ENCODE measurements around the gene TPH2.

The TPH2 gene

DNA sequence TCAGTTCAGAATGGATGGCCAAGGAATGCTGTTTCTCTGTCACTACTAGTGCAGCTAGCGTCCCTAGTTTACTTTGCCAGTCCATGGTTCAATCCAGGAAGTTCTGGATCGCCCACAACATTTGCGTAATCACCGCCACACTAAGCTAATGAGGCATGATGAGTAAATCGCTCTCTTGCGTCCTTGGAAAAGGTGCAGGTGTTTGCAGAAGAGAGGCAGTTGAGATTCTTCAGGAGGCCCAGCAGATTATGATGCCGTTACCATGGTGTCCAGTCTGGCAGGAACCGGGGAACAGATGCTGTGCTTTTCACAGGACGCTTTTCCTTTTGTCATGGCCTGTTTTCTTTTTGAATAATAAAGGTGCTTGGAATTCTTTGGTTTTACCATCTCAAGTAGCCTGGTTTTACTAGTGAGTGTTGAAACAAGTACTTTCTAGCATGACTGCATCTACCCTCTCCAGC lies 9.0 kb downstream of the TPH2 start:
- DNase-seq (ENCODE audit: low read depth) = peak; percentile 90
- H3K4me3 ChIP-seq (ENCODE audit: low read length) = no peak overlapping the region
- no peak for TF ChIP-seq CTCF (IDR thresholded peaks at IDR 0.05; ENCODE audit: insufficient read depth, low read depth, low read length, missing control alignments)

GRCh38 chr12:71948390-71948789 lies 9.7 kb downstream of the TPH2 start:
- no peak overlapping the region for H3K4me3 ChIP-seq (ENCODE audit: low read length)
- DNase-seq (ENCODE audit: low read depth) = no peak
- no peak for TF ChIP-seq CTCF (IDR thresholded peaks at IDR 0.05; ENCODE audit: insufficient read depth, low read depth, low read length, missing control alignments)

DNA sequence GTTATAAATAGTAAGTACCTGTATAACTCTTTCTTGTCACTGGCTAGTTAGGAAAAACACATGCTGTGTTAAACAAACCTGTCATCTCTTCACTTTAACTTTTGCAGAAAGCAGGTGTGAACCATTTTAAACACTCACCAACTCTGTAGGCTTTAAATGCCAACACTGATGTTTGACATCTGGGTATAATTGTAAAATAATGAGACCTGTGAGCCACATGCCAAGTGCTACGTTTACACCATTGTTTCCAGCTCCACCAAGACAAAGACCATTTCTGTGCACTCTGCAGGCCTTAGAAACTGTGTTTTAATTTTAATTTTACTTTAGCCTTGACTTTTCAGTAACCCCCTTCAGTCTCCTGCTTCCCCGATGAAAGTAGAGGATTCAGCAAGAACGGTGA lies 11.0 kb downstream of the TPH2 start:
- DNase-seq (ENCODE audit: low read depth) = no peak
- H3K4me3 ChIP-seq (ENCODE audit: low read length) = no peak overlapping the region
- no peak for TF ChIP-seq CTCF (IDR thresholded peaks at IDR 0.05; ENCODE audit: insufficient read depth, low read depth, low read length, missing control alignments)

DNA sequence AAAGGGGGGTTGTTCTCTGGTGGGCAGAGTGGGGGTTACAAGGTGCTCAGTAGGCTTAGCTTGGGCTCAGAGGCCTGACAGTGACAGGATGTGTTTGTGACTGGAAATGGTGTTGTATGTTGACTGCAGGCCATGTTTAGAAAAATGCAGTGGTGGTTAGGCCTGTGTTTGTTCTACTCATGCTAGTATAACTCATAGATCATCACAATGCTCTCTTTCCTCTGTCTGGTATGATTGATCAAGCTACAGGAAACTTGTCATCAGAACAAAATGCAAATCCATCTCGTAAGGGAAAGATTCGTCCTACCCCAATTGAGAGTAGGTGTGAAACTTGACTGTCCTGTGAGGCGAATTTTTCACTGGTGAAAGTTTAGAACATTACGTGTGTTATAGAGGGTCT lies 11.8 kb downstream of the TPH2 start:
- DNase-seq (ENCODE audit: low read depth) = no peak
- TF ChIP-seq CTCF (IDR thresholded peaks at IDR 0.05; ENCODE audit: insufficient read depth, low read depth, low read length, missing control alignments) = no peak

GRCh38 chr12:71950819-71951218 lies 12.2 kb downstream of the TPH2 start:
- no peak for TF ChIP-seq CTCF (IDR thresholded peaks at IDR 0.05; ENCODE audit: insufficient read depth, low read depth, low read length, missing control alignments)
- DNase-seq (ENCODE audit: low read depth) = no peak
- H3K4me3 ChIP-seq (ENCODE audit: low read length) = no peak overlapping the region

More for the DNA sequence above, 11.8 kb downstream of the TPH2 start:
- no peak overlapping the region for H3K4me3 ChIP-seq (ENCODE audit: low read length)

DNA sequence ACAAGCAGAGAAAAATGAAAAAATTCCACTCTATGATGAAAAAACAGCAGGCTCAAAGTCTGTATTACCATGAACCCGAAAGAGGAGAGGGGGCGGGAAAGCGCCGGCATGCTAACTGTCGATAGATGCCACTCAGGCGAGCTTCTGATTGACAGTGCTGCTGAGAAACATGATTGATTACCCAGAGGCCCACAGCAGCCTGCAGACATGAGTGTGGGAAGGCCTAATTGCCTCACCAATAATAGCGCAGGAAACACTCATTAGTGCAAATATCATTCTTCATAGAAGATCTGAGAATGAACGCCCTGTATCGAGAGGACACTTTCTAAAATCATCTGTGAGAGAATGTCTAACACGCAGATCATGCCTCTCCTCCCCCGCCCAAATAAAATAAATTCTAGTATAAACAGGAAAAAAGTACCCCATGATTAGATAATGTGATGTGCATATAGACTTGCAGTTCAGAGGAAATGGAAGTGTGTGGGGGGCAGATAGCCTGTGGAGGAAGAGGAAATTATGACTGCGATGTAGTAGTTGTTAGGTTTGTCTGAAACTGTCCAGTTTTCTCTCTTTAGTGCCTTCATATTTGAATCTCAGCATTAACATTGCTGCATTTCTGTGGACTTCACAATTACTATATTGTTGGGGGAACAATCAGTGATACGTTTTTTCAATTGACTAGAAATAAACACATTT lies 15.6 kb downstream of the TPH2 start:
- no peak overlapping the region for H3K4me3 ChIP-seq (ENCODE audit: low read length)
- TF ChIP-seq CTCF (IDR thresholded peaks at IDR 0.05; ENCODE audit: insufficient read depth, low read depth, low read length, missing control alignments) = no peak
- no peak for DNase-seq (ENCODE audit: low read depth)

- TF ChIP-seq CTCF (IDR thresholded peaks at IDR 0.05; ENCODE audit: insufficient read depth, low read depth, low read length, missing control alignments) = no peak
- H3K4me3 ChIP-seq (ENCODE audit: low read length) = no peak overlapping the region
- DNase-seq (ENCODE audit: low read depth) = no peak
Observed at GRCh38 chr12:71954861-71955260, 16.2 kb downstream of the TPH2 start.

Measured in epithelial cell of esophagus (primary cell).